NCI-H1092 treated with DMSO at 0.1 percent for 48 hours (cell line): Measurements from ENCODE around the gene DTNBP1.

Experiments used
- DNase-seq: peaks from one replicate; lab custom pipeline; 2025; lab: John Stamatoyannopoulos, UW

The DTNBP1 gene

DNA sequence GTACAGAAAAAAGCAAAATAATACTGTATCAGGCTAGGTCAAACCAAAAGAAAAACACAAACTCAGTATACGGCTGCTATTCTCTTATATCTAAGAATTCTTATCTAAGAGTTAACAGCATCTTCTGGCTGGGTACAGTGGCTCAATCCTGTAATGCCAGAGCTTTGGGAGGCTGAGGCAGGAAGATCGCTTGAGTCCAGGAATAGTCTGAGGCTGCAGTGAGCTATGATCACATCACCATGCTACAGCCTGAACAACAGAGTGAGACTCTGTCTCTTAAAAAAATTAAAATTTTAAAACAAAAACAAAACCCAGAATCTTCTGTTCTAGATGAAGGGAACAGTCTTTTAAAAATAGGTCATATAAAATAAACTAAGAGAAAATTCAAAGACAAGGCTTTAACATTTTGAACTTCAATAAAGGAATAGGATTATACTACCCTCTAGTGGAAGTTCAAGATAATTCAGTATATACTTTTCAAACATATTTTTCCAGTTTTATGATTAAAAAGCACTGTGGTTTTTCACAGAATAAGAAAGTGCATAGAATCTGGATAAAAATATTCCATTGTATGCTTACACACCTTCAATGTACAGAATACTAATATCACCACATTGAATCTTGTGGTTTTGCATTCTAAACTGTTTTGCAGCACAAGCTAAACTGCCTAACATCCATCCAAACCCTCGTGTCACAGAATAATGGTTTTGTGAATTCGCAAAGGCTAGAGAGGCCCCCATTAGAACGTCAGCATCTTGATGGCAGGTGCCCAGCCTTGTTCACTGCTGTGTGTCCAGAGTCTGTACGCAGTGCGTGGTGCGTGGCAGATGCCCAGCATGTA is 39.3 kb downstream of the DTNBP1 start:
- peak; percentile 0 for DNase-seq

DNA sequence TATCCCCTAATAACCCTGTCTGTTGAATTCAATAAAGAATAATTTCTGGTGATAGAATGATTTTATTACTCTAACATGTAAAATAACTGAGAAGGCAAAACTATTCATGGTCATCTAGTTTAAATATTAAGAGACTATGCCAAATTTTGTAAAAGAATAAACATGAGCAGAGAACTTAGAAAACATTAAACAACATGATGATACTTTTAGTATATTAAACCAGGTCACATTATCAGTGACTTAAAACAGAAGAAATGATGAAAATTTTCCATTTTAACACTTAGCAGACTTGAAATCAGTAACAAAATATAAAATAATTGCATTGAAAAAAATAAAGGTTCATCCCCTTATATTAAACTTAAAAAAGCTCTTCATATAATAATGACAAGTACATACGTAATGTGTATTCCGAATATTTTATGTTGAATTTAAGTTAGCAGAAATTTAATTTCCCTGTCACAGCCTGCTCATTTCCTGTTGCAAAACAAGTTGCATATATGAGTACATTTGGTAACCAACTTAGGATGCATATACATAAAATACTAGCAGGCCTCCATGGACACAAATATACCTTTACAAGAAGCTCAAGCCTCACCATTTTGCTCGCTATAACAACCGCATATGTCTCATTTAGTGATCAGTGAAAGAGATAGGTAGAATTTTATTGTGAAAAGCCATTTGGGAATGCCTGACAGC is 40.6 kb downstream of the DTNBP1 start:
- DNase-seq = no peak

DNA sequence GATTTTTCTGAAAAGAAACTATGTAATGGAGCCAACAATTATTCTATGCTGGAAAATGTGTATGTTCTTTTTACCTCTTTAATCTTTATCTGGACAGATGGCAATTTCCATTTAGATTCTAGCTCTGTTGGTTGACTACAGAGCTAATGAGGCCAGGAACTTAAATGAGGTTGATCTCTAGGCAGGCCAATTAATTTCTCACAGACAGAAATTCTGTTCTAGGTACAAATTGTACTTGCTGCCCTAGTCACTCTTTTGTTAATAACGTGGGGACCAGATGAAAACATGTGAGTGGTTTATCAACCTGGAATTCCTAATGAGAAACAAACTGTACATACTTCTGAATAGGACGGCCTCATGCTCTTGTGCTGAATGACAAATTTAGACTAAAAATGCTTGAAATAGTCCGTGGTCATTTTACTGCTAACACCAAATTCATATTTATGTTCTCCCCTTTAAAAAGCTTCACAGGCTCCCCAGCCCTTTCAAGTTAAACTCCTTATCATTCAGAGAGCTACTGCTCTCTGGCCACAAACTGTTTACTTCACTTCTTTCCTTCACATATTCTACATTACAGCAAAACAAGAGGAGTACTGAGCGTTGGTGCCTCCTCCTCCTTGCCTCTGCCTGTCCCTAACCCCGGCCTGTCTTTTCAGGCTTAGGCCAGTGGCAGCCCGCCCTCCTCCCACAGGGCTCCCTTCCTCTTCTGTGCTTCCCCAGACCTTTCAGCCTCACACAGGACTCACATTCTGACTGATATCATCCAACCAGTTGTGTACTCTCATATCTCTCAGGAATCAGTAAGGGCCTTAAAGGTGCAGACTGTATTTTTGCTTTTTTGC is 41.4 kb downstream of the DTNBP1 start:
- DNase-seq = no peak

GRCh38 chr6:15620611-15621010 is 42.2 kb downstream of the DTNBP1 start:
- DNase-seq = peak; percentile 1

DNA sequence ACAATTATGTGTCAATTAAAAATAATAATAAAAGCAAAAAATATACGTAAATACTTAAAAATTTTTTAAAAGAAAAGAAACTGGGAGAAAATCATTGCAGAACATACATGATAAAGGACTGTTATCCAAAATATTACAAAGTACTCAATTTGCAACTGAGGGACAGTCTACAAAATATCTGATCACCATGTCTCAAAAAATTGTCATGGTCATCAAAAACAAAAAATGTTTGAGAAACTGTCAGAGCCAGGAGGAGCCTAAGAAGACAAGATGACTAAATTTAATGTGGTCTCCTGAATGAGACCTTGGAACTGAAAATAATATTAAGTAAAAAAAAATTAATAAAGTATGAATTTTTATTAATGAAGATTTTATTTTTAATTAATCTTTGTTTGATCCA is 43.5 kb downstream of the DTNBP1 start:
- no peak for DNase-seq

GRCh38 chr6:15618685-15619084 is 44.1 kb downstream of the DTNBP1 start:
- DNase-seq = no peak

DNA sequence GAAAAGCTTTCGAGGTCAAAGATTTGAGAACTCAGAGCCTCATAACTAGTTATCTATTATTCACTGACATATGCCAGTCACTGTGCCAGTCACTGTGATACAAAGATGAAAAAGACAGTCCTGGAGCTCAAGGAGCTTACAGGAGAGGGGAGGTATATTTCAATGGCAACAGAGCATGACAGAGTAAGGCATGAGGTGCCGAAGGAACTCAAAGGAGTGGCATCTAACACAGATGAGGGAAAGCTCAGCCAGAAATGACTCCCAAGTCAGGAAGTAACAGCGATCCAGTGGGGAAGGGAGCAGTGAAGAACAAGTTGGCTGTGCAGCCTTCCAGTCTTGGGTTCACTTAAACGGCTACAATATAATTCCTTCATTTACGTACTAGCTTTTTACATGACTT is 46.6 kb downstream of the DTNBP1 start:
- no peak for DNase-seq

DNA sequence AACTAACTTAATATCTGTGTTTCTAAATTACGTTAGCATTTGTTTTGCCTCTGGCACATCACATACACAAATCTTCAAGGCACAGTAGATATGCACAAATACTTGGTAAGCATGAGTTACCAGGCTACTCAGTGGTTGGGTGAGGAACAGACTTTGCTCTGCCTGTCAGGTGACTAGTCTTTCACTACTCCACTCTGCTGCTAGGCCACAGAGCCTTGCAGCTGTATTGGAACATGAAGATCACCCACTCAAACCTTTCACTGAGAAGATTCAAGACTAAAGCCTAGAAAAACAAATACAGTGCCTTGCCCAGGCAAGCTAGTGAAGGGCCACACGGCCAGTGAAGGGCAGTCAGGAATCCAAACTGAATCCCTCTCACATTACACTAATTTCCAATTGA is 47.0 kb downstream of the DTNBP1 start:
- no peak for DNase-seq

- DNase-seq = no peak
Measured at GRCh38 chr6:15614277-15614676, 48.6 kb downstream of the DTNBP1 start.

DNA sequence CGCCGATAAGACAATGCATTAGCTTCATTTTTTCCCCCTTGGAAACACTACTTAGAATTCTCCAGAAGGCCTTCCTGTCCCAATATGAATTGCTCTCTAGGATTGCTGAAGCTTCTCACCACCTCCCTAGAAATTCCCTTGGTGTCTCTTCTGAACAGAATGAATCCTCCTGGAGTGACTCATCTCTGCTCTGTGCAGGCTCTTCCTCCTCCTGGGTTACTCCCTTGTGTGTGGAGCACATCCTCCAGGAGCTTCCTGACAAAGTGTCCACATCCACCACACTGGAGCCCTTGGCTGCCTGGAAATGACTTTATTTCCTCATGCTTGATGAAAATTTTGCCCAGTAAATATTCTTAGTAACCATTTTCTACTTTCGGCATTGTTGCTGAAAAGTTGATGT is 54.4 kb downstream of the DTNBP1 start:
- DNase-seq = no peak

DNA sequence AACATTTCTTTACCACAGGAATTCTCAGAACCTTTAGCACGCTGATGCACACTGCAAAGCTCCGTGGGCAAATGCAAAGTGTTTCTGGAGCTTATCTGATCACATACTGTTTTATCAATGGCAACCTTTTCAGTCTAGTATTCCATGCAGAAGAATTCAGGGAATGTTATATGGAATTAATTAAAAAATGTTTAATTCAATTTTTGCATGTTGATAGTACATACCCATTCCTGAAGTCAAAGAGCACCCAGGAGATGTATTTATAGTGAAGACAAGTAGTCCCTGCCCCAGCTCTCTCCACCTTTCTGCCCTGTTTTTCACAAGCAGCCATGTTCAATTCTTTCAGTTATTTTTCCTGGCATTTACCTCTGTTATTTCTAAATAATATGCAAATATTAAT is 55.2 kb downstream of the DTNBP1 start:
- no peak for DNase-seq

GRCh38 chr6:15606347-15606746 is 56.5 kb downstream of the DTNBP1 start:
- no peak for DNase-seq

- no peak for DNase-seq
Measured at GRCh38 chr6:15604843-15605242, 58.0 kb downstream of the DTNBP1 start.

GRCh38 chr6:15602154-15602553 is 60.7 kb downstream of the DTNBP1 start:
- DNase-seq = no peak

- no peak for DNase-seq
Measured at GRCh38 chr6:15598273-15598798, 64.5 kb downstream of the DTNBP1 start.

DNA sequence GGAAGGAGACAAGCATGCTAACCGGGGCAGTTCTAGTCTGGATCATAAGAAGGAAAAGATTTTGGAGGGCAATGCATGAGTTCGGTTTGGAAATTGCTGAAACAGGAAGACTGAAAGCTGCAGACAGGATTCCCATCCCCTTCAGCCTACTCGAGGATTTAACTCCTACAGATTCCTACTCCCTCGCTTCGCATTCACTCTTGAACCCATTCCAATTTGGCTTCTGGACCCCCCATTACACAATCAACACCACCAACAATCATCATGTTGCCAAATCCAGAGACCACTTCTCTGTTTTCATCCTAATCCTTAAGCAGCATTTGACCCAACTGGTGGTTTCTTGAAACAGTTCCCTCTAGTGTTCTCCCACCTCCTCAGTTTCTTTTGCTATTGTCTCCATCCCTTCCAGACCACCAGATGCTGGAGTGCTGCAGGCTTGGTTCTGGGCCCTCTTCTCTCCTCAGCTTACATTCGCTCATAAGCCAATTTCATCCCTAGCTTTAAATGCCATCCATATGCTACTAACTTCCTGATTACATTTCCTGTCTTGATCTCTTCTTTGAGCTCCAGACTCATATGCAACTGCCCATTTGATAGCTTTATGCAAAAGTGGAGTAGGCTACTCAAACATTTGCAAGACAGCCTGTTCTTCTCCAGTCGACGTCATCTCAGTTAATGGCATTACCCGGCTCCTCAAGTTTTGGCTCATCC is 66.5 kb downstream of the DTNBP1 start:
- DNase-seq = no peak

DNA sequence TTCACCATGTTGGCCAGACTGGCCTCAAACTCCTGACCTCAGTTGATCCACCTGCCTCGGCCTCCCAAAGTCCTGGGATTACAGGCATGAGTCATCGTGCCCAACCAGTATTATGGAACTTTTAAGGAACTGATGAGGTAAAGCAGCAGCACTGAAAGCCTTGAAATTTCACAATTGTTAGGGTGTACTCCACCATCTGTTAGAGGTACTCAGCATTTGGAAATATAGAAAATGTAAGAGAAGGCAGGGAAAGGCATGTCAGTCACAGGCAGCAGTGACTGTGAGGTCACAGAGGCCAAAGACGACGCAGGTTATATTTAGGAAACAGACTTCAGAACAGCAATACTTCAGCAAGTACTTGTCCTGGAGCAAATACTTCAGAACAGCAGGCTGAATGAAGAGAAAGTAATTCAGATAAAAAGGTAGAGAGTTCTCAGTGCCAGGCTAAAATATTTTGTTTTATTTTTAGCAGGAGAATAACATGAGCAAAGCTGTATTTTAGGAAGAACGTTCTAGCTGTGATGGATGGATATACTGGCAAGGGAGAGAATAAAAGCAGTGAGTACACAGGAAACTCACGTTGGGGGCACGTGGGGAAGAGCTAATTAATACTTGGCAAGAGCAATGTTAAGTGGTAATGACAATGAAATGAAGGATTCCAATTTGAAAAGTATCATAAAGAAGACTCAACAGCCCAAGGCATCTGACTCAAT is 67.2 kb downstream of the DTNBP1 start:
- DNase-seq = no peak

DNA sequence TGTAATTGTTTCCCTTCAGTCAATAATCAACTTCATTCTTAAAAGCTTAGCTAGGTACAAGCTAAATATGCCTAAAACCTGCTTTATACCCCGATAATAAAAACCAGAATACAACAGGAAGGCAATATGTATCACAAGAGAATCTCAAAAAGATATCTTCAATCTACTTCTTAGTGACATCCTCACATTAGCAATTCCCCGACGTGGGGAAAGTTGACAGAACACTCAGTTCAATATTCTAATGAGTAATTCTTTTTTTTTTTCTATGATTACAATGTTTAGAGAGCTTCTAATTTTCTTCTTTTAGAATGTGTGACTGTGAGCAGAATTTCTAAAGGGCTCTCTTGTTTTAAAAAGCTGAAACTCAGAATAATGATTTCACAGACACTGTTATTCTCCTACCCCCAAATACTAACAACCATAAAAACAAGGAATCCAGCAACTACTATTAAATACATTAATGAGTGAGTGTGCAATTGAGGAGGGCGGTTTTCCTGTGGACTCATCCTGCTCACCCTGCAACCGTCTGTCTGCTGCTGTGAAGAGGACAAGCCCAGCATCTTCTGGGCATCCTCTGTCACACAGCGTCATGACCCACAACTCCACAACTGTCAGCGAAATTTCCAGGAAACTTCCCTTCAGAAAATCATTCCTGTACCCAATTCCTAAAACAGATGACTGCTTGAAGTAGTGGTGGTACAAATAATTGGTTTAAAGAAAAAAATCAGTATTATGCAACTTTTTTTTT is 68.1 kb downstream of the DTNBP1 start:
- no peak for DNase-seq

GRCh38 chr6:15593798-15594197 is 69.0 kb downstream of the DTNBP1 start:
- DNase-seq = no peak

DNA sequence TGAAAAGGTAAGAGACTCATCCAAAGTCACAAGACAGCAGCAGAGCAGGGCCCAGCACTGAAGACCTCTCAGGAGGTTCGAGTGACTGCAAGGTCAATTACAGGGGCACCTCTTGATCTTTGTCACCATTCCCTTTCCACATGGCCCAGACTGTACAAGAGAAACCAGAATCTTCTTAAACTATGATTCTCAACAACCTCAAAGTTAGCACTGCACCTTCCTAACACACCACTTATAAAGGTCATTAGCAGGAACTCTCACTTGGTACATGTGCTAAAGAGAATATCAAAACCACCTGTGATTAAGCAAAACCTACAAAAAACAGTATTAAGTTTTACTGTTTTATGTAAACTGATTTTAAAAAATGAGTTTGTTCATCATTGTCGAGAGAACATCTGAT is 70.2 kb downstream of the DTNBP1 start:
- no peak for DNase-seq
